Fibroblast of lung (primary cell): Measurements from ENCODE around the gene POLE3.

Experiments used
- EZH2 ChIP-seq: IDR thresholded peaks from 2 replicates; pipeline ENCODE4 v1.5.1; 2012; ENCODE audit warnings: low read length, control low read depth, mild to moderate bottlenecking; ENCODE audit errors: missing control alignments
- TF ChIP-seq, protein P1 (sequence below), 2 donors: IDR thresholded peaks in 1 of 2; conservative IDR thresholded peaks in 1 of 2; 1 replicate in 1 of 2; 2 replicates in 1 of 2; pipeline ENCODE4 v1.5.1; 2011 to 2012; ENCODE audit warnings: low read length in 2 of 2, control low read depth in 1 of 2, inconsistent platforms in 1 of 2, low read depth in 1 of 2, mild to moderate bottlenecking in 1 of 2

DNA sequence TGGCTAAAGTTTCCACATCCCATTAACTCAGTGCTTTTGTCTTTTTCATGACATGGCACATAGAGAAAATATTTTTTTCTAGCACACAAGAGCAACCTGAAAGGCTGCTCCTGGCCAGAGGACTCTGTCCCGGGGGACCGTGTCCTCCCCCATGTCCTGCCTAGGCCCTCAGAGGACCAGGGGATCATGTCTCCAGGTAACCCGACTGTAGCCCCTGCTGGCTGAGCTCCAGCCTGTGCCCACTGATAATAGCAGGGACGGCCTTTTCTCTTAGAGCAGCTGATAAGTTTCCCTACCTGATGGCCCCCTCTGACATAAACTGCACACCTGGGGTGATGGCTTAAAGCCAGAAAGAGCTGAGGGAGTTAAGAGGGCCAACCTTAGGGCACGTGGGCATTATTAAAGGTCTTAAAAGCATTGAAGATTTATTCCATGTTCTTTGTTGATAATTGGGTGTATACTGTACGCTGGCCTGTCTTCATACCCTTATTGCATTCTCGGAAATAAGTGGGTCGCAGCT lies 39.6 kb downstream of the POLE3 start:
- TF ChIP-seq, protein P1, sequence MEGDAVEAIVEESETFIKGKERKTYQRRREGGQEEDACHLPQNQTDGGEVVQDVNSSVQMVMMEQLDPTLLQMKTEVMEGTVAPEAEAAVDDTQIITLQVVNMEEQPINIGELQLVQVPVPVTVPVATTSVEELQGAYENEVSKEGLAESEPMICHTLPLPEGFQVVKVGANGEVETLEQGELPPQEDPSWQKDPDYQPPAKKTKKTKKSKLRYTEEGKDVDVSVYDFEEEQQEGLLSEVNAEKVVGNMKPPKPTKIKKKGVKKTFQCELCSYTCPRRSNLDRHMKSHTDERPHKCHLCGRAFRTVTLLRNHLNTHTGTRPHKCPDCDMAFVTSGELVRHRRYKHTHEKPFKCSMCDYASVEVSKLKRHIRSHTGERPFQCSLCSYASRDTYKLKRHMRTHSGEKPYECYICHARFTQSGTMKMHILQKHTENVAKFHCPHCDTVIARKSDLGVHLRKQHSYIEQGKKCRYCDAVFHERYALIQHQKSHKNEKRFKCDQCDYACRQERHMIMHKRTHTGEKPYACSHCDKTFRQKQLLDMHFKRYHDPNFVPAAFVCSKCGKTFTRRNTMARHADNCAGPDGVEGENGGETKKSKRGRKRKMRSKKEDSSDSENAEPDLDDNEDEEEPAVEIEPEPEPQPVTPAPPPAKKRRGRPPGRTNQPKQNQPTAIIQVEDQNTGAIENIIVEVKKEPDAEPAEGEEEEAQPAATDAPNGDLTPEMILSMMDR (conservative IDR thresholded peaks at IDR 0.05 in 1 of 2, IDR thresholded peaks at IDR 0.05 in 1 of 2; ENCODE audit: low read depth in 1 of 2, low read length in 2 of 2), result no peak
- no peak for TF ChIP-seq EZH2
